ENCODE data around the gene DHRS1. TPM values are rescaled to one million over a fixed set of nuclear protein-coding genes. Genes with fewer than 3 reads are reported as not detected.

Gene DHRS1
- total RNA-seq, 1 experiment from 2014 or later: 41.4 TPM

DNA sequence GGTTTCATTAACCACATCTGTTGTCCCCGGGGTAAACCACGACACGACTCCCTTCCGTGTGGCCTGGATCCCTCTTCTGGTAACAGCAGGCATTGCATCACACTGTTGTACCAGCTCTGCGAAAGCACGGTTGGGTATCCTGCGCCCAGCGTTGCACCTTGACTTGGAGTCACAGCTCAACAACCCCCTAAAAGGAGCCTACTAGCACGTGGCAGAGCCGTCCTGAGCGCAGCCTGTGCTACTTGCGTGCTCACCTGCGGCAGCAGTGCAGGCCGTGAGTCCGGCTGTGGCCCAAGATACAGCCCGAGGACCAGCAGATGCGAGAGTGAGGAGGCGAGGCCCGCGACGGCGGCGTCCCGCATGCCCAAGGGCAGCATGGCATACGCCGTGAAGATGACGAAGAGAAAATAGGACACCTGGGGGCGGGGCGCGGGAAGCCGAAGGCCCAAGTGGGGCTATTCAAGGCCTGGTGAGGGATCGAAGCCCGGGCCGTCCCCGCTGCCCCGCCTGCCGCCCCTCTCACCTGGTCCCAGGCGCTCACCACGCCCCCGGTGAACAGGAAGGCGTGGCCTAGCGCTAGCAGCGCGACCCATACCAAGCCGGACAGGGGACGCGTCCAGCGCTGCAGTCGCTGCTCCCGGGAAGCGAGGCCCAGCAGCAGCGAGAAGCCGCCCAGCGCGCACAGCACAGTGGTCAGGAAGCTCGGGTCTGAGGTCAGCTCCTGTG is 32.9 kb upstream of the DHRS1 start:
- no peak overlapping the region for H3K4me3 ChIP-seq
- peaks cover 3% of the 10 kb centered on the region; the same call in 1 of the 2 replicates for H3K4me1 ChIP-seq (replicated peaks; ENCODE audit: insufficient read depth)
- H2AFZ ChIP-seq: no peak overlapping the region
- H3K9me3 ChIP-seq (ENCODE audit: insufficient read depth, low read depth): no peaks in the 10 kb centered on the region
- intact Hi-C loops (cut with micrococcal nuclease; ENCODE audit: unreplicated experiment): loop anchor here (2.0 kb wide), 1 partner anchor 346 kb away; no protein-coding TSS in a partner anchor
- POLR2A ChIA-PET (ENCODE audit: unreplicated experiment): interaction anchor here (0.5 to 1.1 kb wide), 3 partner anchors 73 to 99 kb away, joined by 3 to 5 read pairs (median 3); no protein-coding TSS in a partner anchor
- H3K27ac ChIP-seq: no peak overlapping the region
- H3F3A ChIP-seq (ENCODE audit: insufficient read depth, low read depth): no peaks in the 10 kb centered on the region
- no TSS peak for BruUV-seq (replicated peaks)
- peak in 1 of 2 experiments; percentile 53 for DNase-seq
- TF ChIP-seq, protein P1, sequence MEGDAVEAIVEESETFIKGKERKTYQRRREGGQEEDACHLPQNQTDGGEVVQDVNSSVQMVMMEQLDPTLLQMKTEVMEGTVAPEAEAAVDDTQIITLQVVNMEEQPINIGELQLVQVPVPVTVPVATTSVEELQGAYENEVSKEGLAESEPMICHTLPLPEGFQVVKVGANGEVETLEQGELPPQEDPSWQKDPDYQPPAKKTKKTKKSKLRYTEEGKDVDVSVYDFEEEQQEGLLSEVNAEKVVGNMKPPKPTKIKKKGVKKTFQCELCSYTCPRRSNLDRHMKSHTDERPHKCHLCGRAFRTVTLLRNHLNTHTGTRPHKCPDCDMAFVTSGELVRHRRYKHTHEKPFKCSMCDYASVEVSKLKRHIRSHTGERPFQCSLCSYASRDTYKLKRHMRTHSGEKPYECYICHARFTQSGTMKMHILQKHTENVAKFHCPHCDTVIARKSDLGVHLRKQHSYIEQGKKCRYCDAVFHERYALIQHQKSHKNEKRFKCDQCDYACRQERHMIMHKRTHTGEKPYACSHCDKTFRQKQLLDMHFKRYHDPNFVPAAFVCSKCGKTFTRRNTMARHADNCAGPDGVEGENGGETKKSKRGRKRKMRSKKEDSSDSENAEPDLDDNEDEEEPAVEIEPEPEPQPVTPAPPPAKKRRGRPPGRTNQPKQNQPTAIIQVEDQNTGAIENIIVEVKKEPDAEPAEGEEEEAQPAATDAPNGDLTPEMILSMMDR (conservative IDR thresholded peaks at IDR 0.05): peak; percentile 45; the same call in 1 of the 2 replicates
- TF ChIP-seq EZH2 (IDR thresholded peaks at IDR 0.05; ENCODE audit: low read depth): no peak
- H3K4me2 ChIP-seq: no peak overlapping the region
- no peaks in the 10 kb centered on the region for H3K79me2 ChIP-seq (ENCODE audit: low read depth)
- no peaks in the 10 kb centered on the region for H4K20me1 ChIP-seq (ENCODE audit: insufficient read depth)
- CTCF ChIA-PET: interaction anchor here (0.6 to 2.9 kb wide), 6 partner anchors 33 to 110 kb away, joined by 3 to 26 read pairs (median 7); partner anchors contain the start of genes DHRS1, NOP9 and TINF2
- H3K27me3 ChIP-seq (ENCODE audit: insufficient read depth, low read depth): no peaks in the 10 kb centered on the region
- H3K36me3 ChIP-seq (ENCODE audit: low read depth): no peaks in the 10 kb centered on the region
- H3K9me2 ChIP-seq (ENCODE audit: insufficient read depth): no peaks in the 10 kb centered on the region

GRCh38 chr14:24331731-24332267 is 32.2 kb upstream of the DHRS1 start:
- intact Hi-C loops (cut with micrococcal nuclease; ENCODE audit: unreplicated experiment): loop anchor here (2.0 kb wide), 1 partner anchor 347 kb away; no protein-coding TSS in a partner anchor
- no peak for DNase-seq
- Histone ChIP-seq H4K20me1 (ENCODE audit: insufficient read depth) (no peaks in the 10 kb centered on the region), H3K27me3 (ENCODE audit: insufficient read depth, low read depth) (no peaks in the 10 kb centered on the region), H3F3A (ENCODE audit: insufficient read depth, low read depth) (no peaks in the 10 kb centered on the region), H3K4me3 (no peak overlapping the region), H3K4me2 (no peak overlapping the region), H3K9me2 (ENCODE audit: insufficient read depth) (no peaks in the 10 kb centered on the region), H3K9me3 (ENCODE audit: insufficient read depth, low read depth) (no peaks in the 10 kb centered on the region), H3K79me2 (ENCODE audit: low read depth) (no peaks in the 10 kb centered on the region), H2AFZ (no peak overlapping the region), H3K27ac (no peak overlapping the region), H3K4me1 (replicated peaks; ENCODE audit: insufficient read depth) (peaks cover 3% of the 10 kb centered on the region; the same call in 1 of the 2 replicates), H3K36me3 (ENCODE audit: low read depth) (no peaks in the 10 kb centered on the region)
- ChIA-PET CTCF (interaction anchor here (0.6 to 2.9 kb wide), 5 partner anchors 33 to 110 kb away, joined by 3 to 26 read pairs (median 8); partner anchors contain the start of genes DHRS1, NOP9 and TINF2), POLR2A (ENCODE audit: unreplicated experiment) (interaction anchor here (0.6 to 1.1 kb wide), 2 partner anchors 89 to 100 kb away, joined by 3 to 5 read pairs; no protein-coding TSS in a partner anchor)
- TF ChIP-seq, protein P1 (conservative IDR thresholded peaks at IDR 0.05): no peak
- TF ChIP-seq EZH2 (IDR thresholded peaks at IDR 0.05; ENCODE audit: low read depth): no peak
- BruUV-seq (replicated peaks): no TSS peak

DNA sequence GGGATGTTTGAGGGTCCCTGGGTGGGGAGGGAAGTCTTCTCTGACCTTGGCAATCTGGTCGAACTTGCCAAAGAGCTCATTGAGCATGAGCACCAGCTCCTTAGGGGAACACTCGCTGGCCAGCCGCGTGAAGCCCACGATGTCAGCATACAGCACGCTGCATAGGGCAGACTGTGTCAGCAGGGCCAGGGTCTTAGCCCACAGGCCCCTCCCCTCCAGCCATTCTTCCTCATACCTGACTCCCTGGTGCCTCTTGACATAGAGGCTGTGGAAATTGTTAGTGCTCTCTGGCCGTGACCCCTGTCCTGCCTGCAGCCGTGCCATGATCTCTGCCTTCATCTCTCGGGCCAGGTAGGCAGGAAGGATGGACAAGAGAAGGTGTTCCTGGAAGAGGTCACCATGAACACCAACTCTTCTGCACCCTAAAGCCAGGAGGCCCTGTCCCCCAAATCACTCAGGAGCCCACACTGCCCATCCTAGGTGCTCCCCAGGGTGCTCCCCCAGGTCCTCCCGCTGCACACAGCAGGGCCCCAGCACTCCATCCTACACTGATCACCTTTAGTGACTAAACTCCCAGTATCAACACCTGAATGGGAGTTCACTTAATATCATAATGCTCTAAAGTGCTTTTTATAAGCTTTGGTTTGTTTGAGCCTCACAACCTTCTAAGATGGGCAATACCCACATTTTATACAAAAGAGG is 31.5 kb upstream of the DHRS1 start:
- Histone ChIP-seq H3K4me2 (no peak overlapping the region), H3K27ac (no peak overlapping the region), H3K4me3 (no peak overlapping the region), H3K36me3 (ENCODE audit: low read depth) (no peaks in the 10 kb centered on the region), H4K20me1 (ENCODE audit: insufficient read depth) (no peaks in the 10 kb centered on the region), H3K9me2 (ENCODE audit: insufficient read depth) (no peaks in the 10 kb centered on the region), H3K9me3 (ENCODE audit: insufficient read depth, low read depth) (no peaks in the 10 kb centered on the region), H3K27me3 (ENCODE audit: insufficient read depth, low read depth) (no peaks in the 10 kb centered on the region), H3K79me2 (ENCODE audit: low read depth) (no peaks in the 10 kb centered on the region), H3K4me1 (replicated peaks; ENCODE audit: insufficient read depth) (peaks cover 3% of the 10 kb centered on the region; the same call in 1 of the 2 replicates), H2AFZ (no peak overlapping the region), H3F3A (ENCODE audit: insufficient read depth, low read depth) (no peaks in the 10 kb centered on the region)
- CTCF ChIA-PET: interaction anchor here (0.5 to 0.6 kb wide), 2 partner anchors 57 to 242 kb away, joined by 3 to 4 read pairs; no protein-coding TSS in a partner anchor
- POLR2A ChIA-PET (ENCODE audit: unreplicated experiment): no interaction called here
- no peak for DNase-seq
- TF ChIP-seq, protein P1 (conservative IDR thresholded peaks at IDR 0.05): no peak
- TF ChIP-seq EZH2 (IDR thresholded peaks at IDR 0.05; ENCODE audit: low read depth): no peak
- intact Hi-C loops (cut with micrococcal nuclease; ENCODE audit: unreplicated experiment): no loop called here
- BruUV-seq (replicated peaks): no TSS peak

All from PC-9 (cell line).